Stimulated activated CD4-positive, alpha-beta T cell treated with anti-CD3 and anti-CD28 coated beads, Interleukin-4, amount 100 ng/mL, for 24 hours (primary cell): ENCODE data around the gene NNMT.

ENCODE experiments used
- DNase-seq: peaks from one replicate; pipeline ENCODE4 v3.0.0-alpha.2; 2020

Gene NNMT

GRCh38 chr11:114285599-114285998 is 10.6 kb upstream of the NNMT start:
- DNase-seq, result no peak

GRCh38 chr11:114286229-114286628 is 10.0 kb upstream of the NNMT start:
- no peak for DNase-seq

GRCh38 chr11:114287154-114287553 is 9.0 kb upstream of the NNMT start:
- no peak for DNase-seq

GRCh38 chr11:114288136-114288535 is 8.1 kb upstream of the NNMT start:
- no peak for DNase-seq

- DNase-seq, result no peak
Measured at GRCh38 chr11:114289779-114290178, 6.4 kb upstream of the NNMT start.

GRCh38 chr11:114290503-114291235 is 5.5 kb upstream of the NNMT start:
- DNase-seq, result no peak

- DNase-seq, result no peak
Measured at GRCh38 chr11:114291381-114291780, 4.8 kb upstream of the NNMT start.

GRCh38 chr11:114291842-114292680 is 4.1 kb upstream of the NNMT start:
- DNase-seq, result no peak

GRCh38 chr11:114293201-114293711 is 2.9 kb upstream of the NNMT start:
- DNase-seq, result no peak

GRCh38 chr11:114296605-114297372 is 590 bp downstream of the NNMT start:
- DNase-seq, result no peak

GRCh38 chr11:114297806-114298709 is 1.9 kb downstream of the NNMT start:
- DNase-seq, result no peak

GRCh38 chr11:114298710-114299109 is 2.5 kb downstream of the NNMT start:
- DNase-seq, result no peak

GRCh38 chr11:114301088-114301487 is 4.9 kb downstream of the NNMT start:
- DNase-seq, result no peak

GRCh38 chr11:114301927-114302326 is 5.7 kb downstream of the NNMT start:
- DNase-seq, result no peak

GRCh38 chr11:114302663-114303062 is 6.5 kb downstream of the NNMT start:
- DNase-seq, result no peak

- no peak for DNase-seq
Measured at GRCh38 chr11:114304065-114304464, 7.9 kb downstream of the NNMT start.

- DNase-seq, result no peak
Measured at GRCh38 chr11:114304969-114305368, 8.8 kb downstream of the NNMT start.

GRCh38 chr11:114307524-114308203 is 11.5 kb downstream of the NNMT start:
- no peak for DNase-seq

GRCh38 chr11:114308689-114309089 is 12.5 kb downstream of the NNMT start:
- no peak for DNase-seq

GRCh38 chr11:114309517-114309916 is 13.3 kb downstream of the NNMT start:
- DNase-seq, result no peak

- no peak for DNase-seq
Measured at GRCh38 chr11:114310095-114310494, 13.9 kb downstream of the NNMT start.

- no peak for DNase-seq
Measured at GRCh38 chr11:114311946-114312345, 15.7 kb downstream of the NNMT start.
